ENCODE results near the gene SHD.
"Not testable (repeated sequence)": the region's sequence is repeated elsewhere in the genome, so short reads cannot be mapped to it uniquely, and the experiment has no call there.

Gene SHD

DNA sequence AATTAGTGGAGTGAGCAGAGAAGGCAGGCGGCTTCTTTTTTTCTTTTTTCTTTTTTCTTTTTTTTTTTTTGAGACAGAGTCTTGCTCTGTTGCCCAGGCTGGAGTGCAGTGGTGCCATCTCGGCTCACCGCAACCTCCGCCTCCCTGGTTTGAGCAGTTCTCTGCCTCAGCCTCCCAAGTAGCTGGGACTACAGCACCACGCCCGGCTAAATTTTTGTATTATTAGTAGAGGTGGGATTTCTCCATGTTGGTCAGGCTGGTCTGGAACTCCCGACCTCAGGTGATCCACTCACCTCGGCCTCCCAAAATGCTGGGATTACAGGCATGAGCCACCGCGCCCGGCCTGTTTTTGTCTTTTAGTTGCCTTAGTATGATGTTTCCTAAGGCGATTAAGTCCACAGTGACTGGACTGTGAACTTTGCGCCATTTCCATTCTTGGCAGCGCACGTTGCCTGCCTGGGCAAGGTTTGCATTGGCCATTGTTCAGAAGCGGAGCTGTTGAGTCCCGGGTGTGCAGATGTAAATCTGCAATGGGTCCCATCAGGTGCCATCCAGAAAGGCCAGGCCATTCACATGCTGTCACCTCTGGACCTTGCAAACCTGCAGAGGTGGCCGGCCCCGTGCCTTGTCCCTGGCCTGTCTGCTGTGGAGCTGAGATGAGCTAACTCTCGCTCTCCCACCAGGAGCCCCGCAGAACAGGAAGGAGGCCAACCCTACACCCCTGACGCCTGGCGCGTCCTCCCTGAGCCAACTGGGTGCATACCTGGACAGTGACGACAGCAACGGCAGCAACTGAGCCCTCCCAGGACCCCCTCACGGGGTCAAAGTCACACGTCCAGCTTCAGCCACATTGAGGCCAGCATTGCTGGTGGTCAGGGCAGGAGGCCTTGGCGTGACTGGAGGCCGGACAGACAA is 10.9 kb upstream of the SHD start:
- ATAC-seq, result peak; percentile 10; the same call in 1 of the 3 replicates

GRCh38 chr19:4268816-4269430 is 10.1 kb upstream of the SHD start:
- ATAC-seq, result no peak
- TF ChIP-seq, protein P1, sequence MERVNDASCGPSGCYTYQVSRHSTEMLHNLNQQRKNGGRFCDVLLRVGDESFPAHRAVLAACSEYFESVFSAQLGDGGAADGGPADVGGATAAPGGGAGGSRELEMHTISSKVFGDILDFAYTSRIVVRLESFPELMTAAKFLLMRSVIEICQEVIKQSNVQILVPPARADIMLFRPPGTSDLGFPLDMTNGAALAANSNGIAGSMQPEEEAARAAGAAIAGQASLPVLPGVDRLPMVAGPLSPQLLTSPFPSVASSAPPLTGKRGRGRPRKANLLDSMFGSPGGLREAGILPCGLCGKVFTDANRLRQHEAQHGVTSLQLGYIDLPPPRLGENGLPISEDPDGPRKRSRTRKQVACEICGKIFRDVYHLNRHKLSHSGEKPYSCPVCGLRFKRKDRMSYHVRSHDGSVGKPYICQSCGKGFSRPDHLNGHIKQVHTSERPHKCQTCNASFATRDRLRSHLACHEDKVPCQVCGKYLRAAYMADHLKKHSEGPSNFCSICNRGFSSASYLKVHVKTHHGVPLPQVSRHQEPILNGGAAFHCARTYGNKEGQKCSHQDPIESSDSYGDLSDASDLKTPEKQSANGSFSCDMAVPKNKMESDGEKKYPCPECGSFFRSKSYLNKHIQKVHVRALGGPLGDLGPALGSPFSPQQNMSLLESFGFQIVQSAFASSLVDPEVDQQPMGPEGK (CRISPR knock-in tag; IDR thresholded peaks at IDR 0.05; ENCODE audit: borderline replicate concordance), result no peak
- TF ChIP-seq TCF4 (CRISPR knock-in tag; IDR thresholded peaks at IDR 0.05; ENCODE audit: borderline replicate concordance) (no peak), RARB (CRISPR knock-in tag; IDR thresholded peaks at IDR 0.05) (no peak)

More for the DNA sequence above, 10.9 kb upstream of the SHD start:
- TF ChIP-seq TCF4 (CRISPR knock-in tag; IDR thresholded peaks at IDR 0.05; ENCODE audit: borderline replicate concordance) (no peak), ZNF8 (CRISPR knock-in tag; IDR thresholded peaks at IDR 0.05) (no peak), SNAI2 (CRISPR knock-in tag; IDR thresholded peaks at IDR 0.05) (no peak)

- ATAC-seq, result no peak; the same call in 2 of the 3 replicates
Observed at GRCh38 chr19:4272894-4273293, 6.2 kb upstream of the SHD start.

GRCh38 chr19:4274321-4274686 is 4.8 kb upstream of the SHD start:
- ATAC-seq, result not testable (repeated sequence)

More at GRCh38 chr19:4272894-4273293, 6.2 kb upstream of the SHD start:
- no peak for TF ChIP-seq TSHZ2 (CRISPR knock-in tag; IDR thresholded peaks at IDR 0.05)
- no peak for TF ChIP-seq ZNF565 (CRISPR knock-in tag; conservative IDR thresholded peaks at IDR 0.05; ENCODE audit: low read depth)

- no peak for ATAC-seq
- no peak for TF ChIP-seq CSRNP3 (CRISPR knock-in tag; IDR thresholded peaks at IDR 0.05)
- no peak for TF ChIP-seq ZNF565 (CRISPR knock-in tag; conservative IDR thresholded peaks at IDR 0.05; ENCODE audit: low read depth)
- TF ChIP-seq TCF4 (CRISPR knock-in tag; IDR thresholded peaks at IDR 0.05; ENCODE audit: borderline replicate concordance), result peak; percentile 62; the same call in 1 of the 2 replicates
- TF ChIP-seq TSHZ2 (CRISPR knock-in tag; IDR thresholded peaks at IDR 0.05), result peak; percentile 56; the same call in 1 of the 2 replicates
Observed at GRCh38 chr19:4277191-4277696, 1.8 kb upstream of the SHD start.

DNA sequence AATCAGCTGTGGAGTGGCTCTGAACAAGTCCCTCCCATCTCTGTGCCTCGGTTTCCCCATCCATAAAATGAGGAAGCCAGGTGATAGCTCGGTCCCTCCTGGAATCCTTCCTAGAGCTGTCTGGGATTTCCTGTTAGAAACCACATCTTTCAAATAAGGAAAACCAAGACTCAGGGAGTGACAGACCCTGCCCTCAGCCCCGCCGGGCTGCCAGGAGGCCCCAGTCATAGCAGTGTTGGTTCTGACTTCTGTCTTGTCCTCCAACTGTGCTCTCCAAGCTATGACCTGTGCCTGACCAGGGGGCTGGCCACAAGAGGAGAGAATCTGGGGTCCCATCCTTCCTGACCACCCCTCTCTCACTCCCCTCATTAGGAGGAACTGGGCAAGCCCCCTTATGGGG is 1.1 kb upstream of the SHD start:
- ATAC-seq, result peak; percentile 30; the same call in 1 of the 3 replicates
- TF ChIP-seq, protein P2, sequence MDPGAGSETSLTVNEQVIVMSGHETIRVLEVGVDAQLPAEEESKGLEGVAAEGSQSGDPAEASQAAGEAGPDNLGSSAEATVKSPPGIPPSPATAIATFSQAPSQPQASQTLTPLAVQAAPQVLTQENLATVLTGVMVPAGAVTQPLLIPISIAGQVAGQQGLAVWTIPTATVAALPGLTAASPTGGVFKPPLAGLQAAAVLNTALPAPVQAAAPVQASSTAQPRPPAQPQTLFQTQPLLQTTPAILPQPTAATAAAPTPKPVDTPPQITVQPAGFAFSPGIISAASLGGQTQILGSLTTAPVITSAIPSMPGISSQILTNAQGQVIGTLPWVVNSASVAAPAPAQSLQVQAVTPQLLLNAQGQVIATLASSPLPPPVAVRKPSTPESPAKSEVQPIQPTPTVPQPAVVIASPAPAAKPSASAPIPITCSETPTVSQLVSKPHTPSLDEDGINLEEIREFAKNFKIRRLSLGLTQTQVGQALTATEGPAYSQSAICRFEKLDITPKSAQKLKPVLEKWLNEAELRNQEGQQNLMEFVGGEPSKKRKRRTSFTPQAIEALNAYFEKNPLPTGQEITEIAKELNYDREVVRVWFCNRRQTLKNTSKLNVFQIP (CRISPR knock-in tag; IDR thresholded peaks at IDR 0.05; ENCODE audit: borderline replicate concordance, low read depth), result no peak
- no peak for TF ChIP-seq CSRNP3 (CRISPR knock-in tag; IDR thresholded peaks at IDR 0.05)
- TF ChIP-seq GLIS3 (CRISPR knock-in tag; IDR thresholded peaks at IDR 0.05), result no peak
- no peak for TF ChIP-seq ZC3H10 (CRISPR knock-in tag; IDR thresholded peaks at IDR 0.05)
- TF ChIP-seq OSR1 (CRISPR knock-in tag; IDR thresholded peaks at IDR 0.05), result no peak
- TF ChIP-seq ZNF8 (CRISPR knock-in tag; IDR thresholded peaks at IDR 0.05), result no peak
- TF ChIP-seq BACH2 (CRISPR knock-in tag; IDR thresholded peaks at IDR 0.05; ENCODE audit: borderline replicate concordance), result no peak
- TF ChIP-seq ARNTL (CRISPR knock-in tag; IDR thresholded peaks at IDR 0.05; ENCODE audit: borderline replicate concordance, low read depth), result no peak
